ENCODE measurements around the gene DLGAP3. TPM values are rescaled to one million over a fixed set of nuclear protein-coding genes. Genes with fewer than 3 reads are reported as not detected.

DLGAP3 gene
- total and polyA plus RNA-seq, 2 of the 13 experiments (the other 11 are each of a cell fraction or from before 2014, with no cell fraction given): 0.03 to 0.04 TPM

DNA sequence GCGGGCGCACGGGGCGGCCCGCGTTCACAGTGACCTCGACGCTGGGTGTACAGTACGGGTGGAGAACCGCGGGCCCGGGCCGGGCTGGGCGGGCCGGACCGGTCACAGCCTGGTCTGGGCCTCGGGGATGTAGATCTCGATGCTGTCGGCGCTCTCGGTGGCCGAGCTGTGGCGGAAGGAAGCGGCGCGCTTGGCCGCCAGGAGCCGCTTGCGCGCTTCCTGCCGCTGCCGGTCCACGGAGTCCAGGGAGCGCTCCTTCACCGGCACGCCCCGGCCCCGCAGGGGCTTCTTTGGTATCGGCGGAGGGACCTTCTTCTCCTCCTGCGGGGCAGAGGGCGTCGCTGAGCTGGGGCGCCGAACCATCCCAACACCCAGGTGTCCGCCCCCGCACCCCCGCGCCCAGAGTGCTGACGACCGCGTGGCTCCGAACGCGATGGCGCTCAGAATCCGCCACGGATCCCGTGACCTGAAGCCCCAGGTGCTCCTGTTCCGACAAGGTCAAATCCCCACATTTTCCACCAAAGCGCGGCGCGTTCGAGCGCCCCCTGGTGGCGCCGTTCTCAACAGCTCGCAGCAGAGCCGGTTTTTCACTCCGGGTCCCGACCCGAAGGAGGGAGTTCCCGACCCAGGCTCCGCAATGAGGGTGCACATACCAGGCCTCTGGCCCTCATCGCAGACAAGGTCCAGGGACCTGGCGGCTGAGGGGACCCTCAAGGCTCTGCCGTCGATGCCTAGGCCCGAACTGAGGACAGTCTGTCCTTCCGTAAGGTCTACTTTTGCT is 63.3 kb downstream of the DLGAP3 start (continued):
- TF ChIP-seq ZNF597 (CRISPR knock-in tag; IDR thresholded peaks at IDR 0.05) (no peak), CREM (IDR thresholded peaks at IDR 0.05) (no peak), CREM (CRISPR knock-in tag; IDR thresholded peaks at IDR 0.05) (no peak), STAG1 (CRISPR knock-in tag; IDR thresholded peaks at IDR 0.05) (peak; percentile 52), FOXC1 (CRISPR knock-in tag; IDR thresholded peaks at IDR 0.05; ENCODE audit: borderline replicate concordance) (no peak), MTA3 (CRISPR knock-in tag; IDR thresholded peaks at IDR 0.05) (no peak), ZNF251 (CRISPR knock-in tag; IDR thresholded peaks at IDR 0.05) (no peak), TAF1 (CRISPR knock-in tag; IDR thresholded peaks at IDR 0.05) (no peak), ZC3H13 (CRISPR knock-in tag; IDR thresholded peaks at IDR 0.05) (no peak), ZNF792 (CRISPR knock-in tag; IDR thresholded peaks at IDR 0.05) (no peak), KLF15 (CRISPR knock-in tag; IDR thresholded peaks at IDR 0.05; ENCODE audit: borderline replicate concordance) (no peak), KMT2B (CRISPR knock-in tag; IDR thresholded peaks at IDR 0.05) (no peak), ZNF446 (CRISPR knock-in tag; IDR thresholded peaks at IDR 0.05) (no peak), ETS1 (CRISPR knock-in tag; IDR thresholded peaks at IDR 0.05) (no peak), NCOA5 (CRISPR knock-in tag; IDR thresholded peaks at IDR 0.05) (no peak), ZNF75D (CRISPR knock-in tag; IDR thresholded peaks at IDR 0.05; ENCODE audit: borderline replicate concordance) (no peak), HNRNPK (IDR thresholded peaks at IDR 0.05; ENCODE audit: low read depth, low read length, poor library complexity, severe bottlenecking) (no peak), ZNF776 (CRISPR knock-in tag; IDR thresholded peaks at IDR 0.05) (no peak), ATAD3A (CRISPR knock-in tag; IDR thresholded peaks at IDR 0.05) (no peak)
- TF ChIP-seq, protein P1, sequence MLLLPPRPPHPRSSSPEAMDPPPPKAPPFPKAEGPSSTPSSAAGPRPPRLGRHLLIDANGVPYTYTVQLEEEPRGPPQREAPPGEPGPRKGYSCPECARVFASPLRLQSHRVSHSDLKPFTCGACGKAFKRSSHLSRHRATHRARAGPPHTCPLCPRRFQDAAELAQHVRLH (CRISPR knock-in tag; IDR thresholded peaks at IDR 0.05; ENCODE audit: borderline replicate concordance, low read depth): 0 out of 2 replicates have a peak, but pooled peaks have one; percentile 62
- TF ChIP-seq, protein P2, sequence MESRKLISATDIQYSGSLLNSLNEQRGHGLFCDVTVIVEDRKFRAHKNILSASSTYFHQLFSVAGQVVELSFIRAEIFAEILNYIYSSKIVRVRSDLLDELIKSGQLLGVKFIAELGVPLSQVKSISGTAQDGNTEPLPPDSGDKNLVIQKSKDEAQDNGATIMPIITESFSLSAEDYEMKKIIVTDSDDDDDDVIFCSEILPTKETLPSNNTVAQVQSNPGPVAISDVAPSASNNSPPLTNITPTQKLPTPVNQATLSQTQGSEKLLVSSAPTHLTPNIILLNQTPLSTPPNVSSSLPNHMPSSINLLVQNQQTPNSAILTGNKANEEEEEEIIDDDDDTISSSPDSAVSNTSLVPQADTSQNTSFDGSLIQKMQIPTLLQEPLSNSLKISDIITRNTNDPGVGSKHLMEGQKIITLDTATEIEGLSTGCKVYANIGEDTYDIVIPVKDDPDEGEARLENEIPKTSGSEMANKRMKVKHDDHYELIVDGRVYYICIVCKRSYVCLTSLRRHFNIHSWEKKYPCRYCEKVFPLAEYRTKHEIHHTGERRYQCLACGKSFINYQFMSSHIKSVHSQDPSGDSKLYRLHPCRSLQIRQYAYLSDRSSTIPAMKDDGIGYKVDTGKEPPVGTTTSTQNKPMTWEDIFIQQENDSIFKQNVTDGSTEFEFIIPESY (CRISPR knock-in tag; IDR thresholded peaks at IDR 0.05): peak; percentile 91
- TF ChIP-seq, protein P3, sequence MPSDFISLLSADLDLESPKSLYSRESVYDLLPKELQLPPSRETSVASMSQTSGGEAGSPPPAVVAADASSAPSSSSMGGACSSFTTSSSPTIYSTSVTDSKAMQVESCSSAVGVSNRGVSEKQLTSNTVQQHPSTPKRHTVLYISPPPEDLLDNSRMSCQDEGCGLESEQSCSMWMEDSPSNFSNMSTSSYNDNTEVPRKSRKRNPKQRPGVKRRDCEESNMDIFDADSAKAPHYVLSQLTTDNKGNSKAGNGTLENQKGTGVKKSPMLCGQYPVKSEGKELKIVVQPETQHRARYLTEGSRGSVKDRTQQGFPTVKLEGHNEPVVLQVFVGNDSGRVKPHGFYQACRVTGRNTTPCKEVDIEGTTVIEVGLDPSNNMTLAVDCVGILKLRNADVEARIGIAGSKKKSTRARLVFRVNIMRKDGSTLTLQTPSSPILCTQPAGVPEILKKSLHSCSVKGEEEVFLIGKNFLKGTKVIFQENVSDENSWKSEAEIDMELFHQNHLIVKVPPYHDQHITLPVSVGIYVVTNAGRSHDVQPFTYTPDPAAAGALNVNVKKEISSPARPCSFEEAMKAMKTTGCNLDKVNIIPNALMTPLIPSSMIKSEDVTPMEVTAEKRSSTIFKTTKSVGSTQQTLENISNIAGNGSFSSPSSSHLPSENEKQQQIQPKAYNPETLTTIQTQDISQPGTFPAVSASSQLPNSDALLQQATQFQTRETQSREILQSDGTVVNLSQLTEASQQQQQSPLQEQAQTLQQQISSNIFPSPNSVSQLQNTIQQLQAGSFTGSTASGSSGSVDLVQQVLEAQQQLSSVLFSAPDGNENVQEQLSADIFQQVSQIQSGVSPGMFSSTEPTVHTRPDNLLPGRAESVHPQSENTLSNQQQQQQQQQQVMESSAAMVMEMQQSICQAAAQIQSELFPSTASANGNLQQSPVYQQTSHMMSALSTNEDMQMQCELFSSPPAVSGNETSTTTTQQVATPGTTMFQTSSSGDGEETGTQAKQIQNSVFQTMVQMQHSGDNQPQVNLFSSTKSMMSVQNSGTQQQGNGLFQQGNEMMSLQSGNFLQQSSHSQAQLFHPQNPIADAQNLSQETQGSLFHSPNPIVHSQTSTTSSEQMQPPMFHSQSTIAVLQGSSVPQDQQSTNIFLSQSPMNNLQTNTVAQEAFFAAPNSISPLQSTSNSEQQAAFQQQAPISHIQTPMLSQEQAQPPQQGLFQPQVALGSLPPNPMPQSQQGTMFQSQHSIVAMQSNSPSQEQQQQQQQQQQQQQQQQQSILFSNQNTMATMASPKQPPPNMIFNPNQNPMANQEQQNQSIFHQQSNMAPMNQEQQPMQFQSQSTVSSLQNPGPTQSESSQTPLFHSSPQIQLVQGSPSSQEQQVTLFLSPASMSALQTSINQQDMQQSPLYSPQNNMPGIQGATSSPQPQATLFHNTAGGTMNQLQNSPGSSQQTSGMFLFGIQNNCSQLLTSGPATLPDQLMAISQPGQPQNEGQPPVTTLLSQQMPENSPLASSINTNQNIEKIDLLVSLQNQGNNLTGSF (CRISPR knock-in tag; IDR thresholded peaks at IDR 0.05): no peak

Data from HepG2 (cell line).